Measurements from ENCODE around the gene ATG2A. TPM values are rescaled to one million over a fixed set of nuclear protein-coding genes. Genes with fewer than 3 reads are reported as not detected.
"Not testable (repeated sequence)": the region's sequence is repeated elsewhere in the genome, so short reads cannot be mapped to it uniquely, and the experiment has no call there.

ATG2A gene
- total RNA-seq, 1 donor from 2014 or later: 27.9 TPM

DNA sequence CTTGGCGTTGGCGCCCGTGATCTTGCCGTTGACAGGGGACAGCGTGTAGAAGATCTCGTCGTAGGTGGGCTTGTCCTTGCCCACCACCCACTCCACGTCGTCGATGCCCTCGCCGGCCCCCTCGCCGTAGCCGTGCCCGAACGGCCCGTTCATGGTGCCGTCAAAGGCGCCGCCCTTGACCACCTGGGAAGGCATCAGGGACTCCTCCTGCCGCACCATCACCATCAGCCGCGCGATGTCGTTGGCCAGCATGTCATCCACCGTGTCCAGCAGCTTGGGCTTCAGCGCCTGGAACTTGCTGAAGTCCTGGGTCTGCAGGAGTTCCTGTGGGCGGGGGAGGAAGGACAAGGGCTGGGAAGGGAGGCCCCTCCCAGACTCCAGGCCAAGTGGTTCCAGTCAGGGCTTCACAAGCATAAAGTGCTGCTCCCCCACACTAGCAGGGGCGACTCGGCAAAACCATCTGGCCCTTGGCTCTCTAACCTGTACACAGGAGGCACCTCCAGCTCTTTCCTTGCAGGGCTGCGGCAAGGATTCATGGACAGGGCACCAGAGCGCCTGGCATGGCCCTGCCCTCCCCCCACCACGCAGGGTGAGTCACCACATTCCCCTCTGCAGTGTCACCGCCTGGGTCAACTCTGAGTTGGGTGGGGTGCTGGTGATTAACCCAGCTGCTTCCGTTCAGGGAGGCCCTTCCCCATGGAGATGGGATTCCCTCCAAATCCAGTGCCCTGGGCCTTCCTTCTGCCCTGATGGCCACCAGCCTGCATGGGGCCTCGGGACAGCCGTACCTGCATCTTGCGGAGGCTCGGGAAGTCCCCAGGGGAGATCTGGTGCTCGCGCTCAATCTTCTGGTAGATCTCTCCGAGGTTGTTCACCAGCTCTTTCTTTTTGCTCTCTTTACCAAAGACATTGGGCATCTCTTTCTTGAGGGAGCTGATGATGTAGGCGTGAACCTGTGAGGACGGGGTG is 62.2 kb downstream of the ATG2A start:
- DNase-seq (ENCODE audit: low spot score): peak; percentile 88

DNA sequence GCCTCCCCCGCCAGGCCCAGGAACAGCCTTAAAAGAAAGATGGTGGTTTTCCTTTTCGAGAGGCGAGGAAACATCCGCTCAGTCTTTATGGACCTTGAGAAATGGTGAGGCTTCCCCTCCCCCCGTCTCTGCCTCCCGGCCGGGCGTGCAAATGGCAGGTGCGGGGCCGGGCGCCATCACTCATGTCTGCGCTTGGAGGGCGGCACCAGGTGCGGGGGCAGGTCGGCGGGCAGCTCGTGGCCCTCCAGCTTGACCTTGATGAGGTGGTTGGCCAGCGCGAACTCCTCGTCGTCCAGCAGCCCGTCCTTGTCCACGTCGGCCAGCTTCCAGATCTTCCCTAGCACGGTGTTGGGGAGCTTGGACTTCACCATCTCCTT is 62.9 kb downstream of the ATG2A start:
- no peak for DNase-seq (ENCODE audit: low spot score)

DNA sequence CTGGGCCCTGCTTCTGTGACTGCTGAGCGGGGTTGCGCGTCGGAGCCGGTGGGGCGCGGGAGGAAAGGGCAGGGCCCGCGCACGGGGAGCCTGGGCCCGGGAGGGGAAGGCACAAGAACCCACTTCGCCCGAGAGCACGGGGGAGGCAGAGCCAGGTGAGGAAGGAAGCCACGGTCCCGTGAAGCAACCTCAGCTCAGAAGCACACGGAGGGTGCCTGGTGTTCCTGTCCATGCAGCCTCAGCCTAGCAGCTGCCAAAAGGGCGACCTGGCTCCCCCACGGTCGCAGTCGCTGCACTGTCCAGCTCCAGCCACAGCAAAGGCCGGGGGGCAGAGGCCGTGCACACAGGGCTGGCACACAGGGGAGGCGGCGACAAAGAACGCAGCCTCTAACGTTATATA is 63.3 kb downstream of the ATG2A start:
- DNase-seq (ENCODE audit: low spot score): no peak

DNA sequence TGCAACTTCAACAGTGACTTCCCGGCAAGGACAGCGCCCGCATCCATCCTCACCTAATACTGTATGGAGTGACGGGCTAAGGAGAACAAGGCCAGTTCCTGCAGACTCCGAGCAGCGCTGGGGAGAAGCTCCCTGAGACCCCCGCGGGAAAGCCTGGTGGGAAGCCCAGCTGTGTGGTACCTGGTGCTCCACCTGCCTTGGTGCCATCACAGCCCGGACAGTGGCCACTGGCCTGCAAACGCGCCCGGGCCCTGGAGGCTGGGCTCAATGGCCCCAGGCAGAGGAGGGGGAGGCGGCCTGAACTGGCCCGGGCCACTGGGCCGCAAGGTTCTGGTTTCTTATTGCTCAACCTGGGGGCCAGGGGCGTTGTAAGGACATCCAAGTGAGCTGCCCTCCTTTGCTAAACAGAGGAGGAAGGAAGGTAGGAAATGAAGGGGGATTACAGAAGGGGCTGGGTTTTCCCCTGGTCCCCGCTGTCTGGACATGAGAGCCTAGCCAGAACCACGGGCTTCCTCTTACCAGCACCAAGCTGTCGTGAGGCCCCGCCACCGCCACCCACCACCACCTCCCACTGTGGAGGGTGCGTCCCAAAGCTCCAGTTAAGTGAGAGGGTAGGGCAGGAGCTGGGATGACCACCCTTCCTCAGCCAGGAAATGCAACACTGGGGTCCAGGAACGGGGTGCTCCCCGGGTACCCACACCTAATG is 64.1 kb downstream of the ATG2A start:
- DNase-seq (ENCODE audit: low spot score): no peak

DNA sequence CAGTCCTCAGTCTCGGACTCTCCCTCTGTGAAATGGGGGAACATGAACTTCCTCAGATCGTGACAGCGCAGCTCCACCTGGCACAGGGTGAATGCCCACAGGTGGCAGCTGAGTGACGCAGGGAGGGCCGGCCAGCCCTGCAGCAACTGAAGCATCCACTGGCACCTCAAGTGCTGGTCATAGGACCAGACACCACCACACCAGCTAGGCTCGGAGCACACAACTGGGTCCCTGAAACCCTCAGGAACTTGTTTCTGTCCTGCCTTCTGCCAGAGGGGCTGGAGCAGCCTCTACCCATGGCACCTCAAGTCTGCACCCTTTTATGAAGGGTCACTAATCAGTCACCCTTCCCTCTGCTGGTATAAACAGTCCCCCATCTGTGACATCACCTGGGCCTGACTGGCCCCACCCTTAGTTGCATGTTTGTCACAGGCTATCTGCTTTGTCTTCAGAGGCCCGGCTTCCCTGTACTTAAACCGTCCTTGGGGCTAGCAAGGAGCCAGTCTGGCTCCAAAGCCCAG is 65.1 kb downstream of the ATG2A start:
- DNase-seq (ENCODE audit: low spot score): no peak

DNA sequence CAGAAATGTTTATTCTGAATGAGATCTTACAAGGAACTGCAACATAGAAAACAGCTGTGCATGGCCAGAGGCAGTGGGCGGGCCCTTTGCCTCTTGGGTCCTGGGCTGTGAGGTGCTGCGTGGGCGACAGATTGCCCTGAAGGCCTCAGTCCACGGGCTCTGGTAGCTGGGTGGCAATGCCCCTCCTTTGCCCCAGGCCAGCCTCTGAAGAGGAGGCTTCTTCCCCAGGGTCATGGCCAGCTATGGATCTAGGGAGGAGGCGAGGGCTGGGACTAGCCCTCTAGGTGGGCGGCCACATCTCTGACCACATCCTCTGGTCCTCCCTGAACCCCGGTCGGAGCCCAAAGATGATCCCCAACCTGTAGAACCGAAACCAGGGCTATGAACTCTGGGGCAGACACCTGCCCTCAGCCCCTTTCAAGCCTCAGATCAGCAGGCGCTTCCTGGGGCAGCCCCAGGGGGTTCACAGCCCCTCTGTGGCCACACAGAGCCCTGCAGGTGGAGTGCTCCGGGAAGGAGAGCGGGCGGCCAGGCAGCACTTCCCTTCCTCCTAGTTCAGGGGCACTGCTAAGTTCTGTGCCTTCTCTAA is 65.9 kb downstream of the ATG2A start:
- no peak for DNase-seq (ENCODE audit: low spot score)

DNA sequence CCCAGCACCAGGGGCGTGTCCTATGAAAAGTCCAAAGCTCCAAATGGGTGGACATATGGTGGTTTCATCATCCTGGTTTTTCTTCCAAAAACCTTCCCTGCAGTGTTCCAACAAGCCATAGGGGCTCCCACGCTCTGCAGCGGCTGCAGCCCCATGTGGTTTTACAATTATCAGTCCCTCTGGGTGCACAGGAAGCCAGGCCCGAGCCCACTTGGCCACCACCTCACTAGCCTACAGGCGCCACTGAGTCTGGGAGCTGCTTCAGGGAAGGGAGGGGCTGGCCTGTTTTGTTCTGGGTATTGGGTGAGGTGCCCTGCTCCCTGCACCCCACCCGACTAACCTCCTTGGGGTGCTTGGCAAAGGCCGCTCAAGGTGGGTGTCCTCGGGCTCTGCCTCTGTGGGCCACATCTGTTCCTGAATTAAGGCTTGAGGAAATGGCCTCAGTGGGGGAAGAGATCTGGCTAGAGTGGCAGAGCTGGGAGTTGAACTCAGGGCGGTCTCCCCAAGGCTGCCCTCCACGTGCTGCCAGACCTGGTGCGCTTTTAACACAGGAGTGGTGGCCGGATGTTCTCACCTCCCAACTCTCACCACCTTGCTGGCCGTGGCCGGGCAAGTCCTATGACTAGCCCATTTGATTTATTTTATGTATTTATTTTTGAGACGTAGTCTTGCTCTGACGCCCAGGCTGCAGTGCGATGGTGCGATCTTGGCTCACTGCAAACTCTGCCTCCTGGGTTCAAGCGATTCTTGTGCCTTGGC is 67.2 kb downstream of the ATG2A start:
- DNase-seq (ENCODE audit: low spot score): no peak

DNA sequence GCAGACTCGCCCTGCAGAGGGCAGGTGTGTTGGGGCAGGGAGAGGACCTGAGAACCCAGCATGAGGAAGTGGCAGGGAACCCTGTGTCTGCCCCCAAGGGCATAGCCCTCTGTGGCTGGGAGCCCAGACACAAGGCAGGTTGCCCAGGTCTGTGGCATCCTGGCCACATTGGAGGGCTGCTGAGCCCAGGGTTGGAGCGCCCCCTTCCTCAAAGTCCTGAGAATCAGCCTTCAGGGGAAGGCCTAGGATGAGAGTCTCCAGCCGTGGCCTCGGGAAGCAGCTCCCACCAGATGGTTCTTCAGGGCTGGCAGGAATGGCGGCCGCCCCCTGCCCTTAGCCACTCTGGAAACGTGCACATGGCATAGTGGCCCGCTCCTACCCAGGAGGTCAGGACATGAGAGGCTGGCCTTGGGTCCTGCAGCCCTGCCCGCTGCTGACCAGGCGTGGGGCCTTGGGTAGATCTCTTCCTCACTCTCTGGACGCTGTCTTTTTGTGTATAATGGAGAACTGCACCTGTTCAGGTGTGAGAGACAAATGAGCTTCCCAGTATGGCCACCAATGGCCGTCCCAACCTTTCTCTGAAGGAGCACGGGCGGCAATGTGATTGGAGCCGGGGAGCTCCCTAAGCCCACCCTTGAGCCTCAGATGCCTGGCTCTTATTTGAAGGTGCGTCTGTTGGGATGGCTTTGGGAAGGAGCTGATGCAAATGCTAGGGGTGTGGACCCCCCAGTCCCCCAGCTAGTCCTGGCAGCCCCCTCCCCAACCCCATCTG is 68.0 kb downstream of the ATG2A start:
- no peak for DNase-seq (ENCODE audit: low spot score)

DNA sequence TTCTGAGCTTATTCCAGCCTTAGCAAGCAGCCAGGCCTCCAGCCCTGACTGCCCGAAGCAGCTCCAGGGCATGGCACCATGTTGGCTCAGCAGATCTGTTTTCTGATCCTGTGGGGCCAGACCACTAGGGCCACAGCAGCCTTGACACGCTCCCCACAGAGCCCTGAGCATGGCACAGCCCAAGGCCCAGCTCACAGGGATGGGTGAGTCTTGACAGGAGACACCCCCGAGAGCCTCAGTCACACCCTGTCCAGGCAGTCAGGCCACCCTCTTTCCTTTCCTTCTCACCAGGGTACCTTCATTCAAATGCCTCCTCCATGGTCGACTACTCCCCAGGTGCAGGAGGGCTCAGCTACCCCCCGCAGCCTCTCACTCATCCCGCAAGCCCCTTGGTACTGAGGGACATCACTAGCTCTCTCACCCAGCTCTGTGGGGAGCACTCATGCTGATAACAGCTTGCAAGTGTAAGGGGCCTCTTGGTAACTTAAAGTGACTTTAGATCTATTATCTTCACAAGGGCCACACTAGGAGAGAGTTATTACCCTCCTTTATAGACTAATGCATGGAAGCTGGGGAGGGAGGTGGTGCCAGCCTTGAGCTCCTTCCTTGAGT is 68.7 kb downstream of the ATG2A start:
- DNase-seq (ENCODE audit: low spot score): no peak

DNA sequence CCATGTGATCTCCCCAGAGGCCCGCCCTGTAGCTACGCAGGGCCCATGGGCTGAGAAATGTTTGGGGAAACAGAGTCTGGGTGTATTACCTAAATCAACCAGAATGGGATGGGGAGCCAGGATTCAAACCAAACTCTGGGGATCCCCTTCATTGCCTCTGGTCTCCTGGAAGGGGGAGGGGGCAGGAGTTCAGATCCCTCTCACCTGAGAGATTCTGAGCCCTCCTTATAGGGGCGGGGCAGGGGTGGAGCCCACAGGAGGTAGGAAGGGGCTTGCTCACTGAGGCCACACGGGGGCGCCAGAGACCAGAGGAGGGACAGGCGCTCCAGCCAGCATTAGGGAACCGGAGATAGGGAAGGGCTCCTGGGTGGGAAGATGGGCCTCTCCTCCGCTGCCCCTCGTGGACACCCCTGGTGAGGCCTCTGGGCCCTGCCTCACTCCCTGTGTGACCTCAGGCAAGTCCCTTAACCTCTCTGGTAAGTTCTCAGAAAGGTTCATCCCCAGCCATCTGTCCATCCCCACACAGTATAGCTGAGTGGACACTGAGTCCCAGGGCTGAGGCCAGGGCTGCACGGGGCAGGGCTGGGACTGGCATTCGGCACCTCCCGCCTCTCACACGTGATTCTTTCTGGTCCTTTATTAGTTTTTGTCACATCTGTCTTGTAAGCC is 69.9 kb downstream of the ATG2A start:
- DNase-seq (ENCODE audit: low spot score): peak; percentile 94

DNA sequence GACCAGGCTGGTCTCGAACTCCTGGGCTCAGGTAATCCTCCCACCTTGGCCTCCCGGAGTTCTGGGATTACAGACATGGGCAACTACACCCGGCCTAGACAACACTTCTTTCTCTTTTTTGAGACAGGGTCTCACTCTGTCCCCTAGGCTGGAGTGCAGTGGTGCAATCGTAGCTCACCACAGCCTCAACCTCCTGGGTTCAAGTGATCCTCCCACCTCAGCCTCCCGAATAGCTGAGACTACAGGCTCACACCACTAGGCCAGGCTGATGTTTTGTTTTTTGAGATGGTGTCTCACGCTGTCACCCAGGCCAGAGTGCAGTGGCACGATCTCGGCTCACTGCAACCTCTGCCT is 71.3 kb downstream of the ATG2A start:
- not testable (repeated sequence) for DNase-seq (ENCODE audit: low spot score)

DNA sequence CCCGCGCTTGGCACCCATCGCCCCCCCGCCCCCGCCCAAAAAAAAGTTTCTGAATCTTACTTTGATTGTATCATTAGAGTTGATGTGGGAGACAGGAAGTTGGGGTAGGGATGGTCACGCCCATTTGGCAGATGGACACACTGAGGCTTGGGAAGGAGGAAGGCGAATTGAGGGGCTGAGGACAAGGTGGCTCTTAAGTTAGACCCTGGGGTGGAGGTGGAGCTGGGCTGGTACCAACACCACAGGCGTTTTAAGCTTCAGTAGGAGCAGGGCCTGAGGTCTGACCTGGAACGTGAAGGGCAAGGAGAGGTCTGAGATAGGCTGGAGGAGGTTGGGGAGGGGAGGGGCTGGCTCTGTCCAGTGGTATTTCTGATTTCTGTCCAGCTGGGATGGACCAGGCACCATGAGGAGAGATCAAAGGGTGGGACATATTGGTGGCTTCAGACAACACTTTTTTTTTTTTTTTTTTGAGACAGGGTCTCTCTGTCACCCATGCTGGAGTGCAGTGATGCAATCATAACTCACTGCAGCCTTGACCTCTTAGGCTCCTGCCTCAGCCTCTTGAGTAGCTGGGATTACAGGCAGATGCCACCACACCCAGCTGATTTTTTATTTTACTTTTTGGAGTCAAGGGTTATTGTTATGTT is 71.8 kb downstream of the ATG2A start:
- no peak for DNase-seq (ENCODE audit: low spot score)

Other genes starting within 250 kb of the ATG2A start
- 11.6 TPM for gene NRXN2, start 194.0 kb downstream of the ATG2A start, total RNA-seq
- 23.3 TPM for gene RASGRP2, start 173.1 kb downstream of the ATG2A start, total RNA-seq
- gene PYGM, start 157.2 kb downstream of the ATG2A start, total RNA-seq: 11.4 TPM
- gene SF1, start 138.7 kb downstream of the ATG2A start, total RNA-seq: 391 TPM
- gene MAP4K2, start 114.0 kb downstream of the ATG2A start, total RNA-seq: 14.0 TPM
- 18.7 TPM for gene MEN1, start 106.7 kb downstream of the ATG2A start, total RNA-seq
- gene CDC42BPG, start 72.6 kb downstream of the ATG2A start, total RNA-seq: 28.5 TPM
- gene EHD1, start 38.6 kb downstream of the ATG2A start, total RNA-seq: 47.3 TPM
- 18.9 TPM for gene PPP2R5B, start 7.5 kb upstream of the ATG2A start, total RNA-seq
- gene GPHA2, start 18.7 kb upstream of the ATG2A start, total RNA-seq: not detected
- gene MAJIN, start 54.9 kb upstream of the ATG2A start, total RNA-seq: not detected
- gene BATF2, start 79.8 kb upstream of the ATG2A start, total RNA-seq: 4.6 TPM
- 78.1 TPM for gene ARL2, start 97.0 kb upstream of the ATG2A start, total RNA-seq
- 17.6 TPM for gene SNX15, start 110.2 kb upstream of the ATG2A start, total RNA-seq
- gene SAC3D1, start 124.0 kb upstream of the ATG2A start, total RNA-seq: 4.5 TPM
- 10.3 TPM for gene NAALADL1, start 141.3 kb upstream of the ATG2A start, total RNA-seq
- 1.9 TPM for gene CDCA5, start 166.8 kb upstream of the ATG2A start, total RNA-seq
- 33.7 TPM for gene ZFPL1, start 167.0 kb upstream of the ATG2A start, total RNA-seq
- 131 TPM for gene VPS51, start 179.0 kb upstream of the ATG2A start, total RNA-seq
- 37.5 TPM for gene TM7SF2, start 194.7 kb upstream of the ATG2A start, total RNA-seq
- gene ZNHIT2, start 200.5 kb upstream of the ATG2A start, total RNA-seq: 13.7 TPM
- gene FAU, start 204.9 kb upstream of the ATG2A start, total RNA-seq: 999 TPM
- gene MRPL49, start 205.1 kb upstream of the ATG2A start, total RNA-seq: 49.8 TPM
- 76.2 TPM for gene SYVN1, start 217.3 kb upstream of the ATG2A start, total RNA-seq